Measurements from ENCODE around the gene SLC6A18. TPM values are rescaled to one million over a fixed set of nuclear protein-coding genes. Genes with fewer than 3 reads are reported as not detected.
"Not testable (repeated sequence)": the region's sequence is repeated elsewhere in the genome, so short reads cannot be mapped to it uniquely, and the experiment has no call there.

The SLC6A18 gene
- total RNA-seq, 2 experiments from 2014 or later: not detected

- Mint-ChIP-seq H3K27ac (no peak overlapping the region), H3K9me3 (ENCODE audit: low read depth) (no peaks in the 10 kb centered on the region), H3K4me3 (no peak overlapping the region), H3K4me1 (no peaks in the 10 kb centered on the region), H3K27me3 (no peaks in the 10 kb centered on the region), H3K36me3 (ENCODE audit: low read depth) (no peaks in the 10 kb centered on the region)
- intact Hi-C loops (cut with DNase I, micrococcal nuclease): no loop called here
- ChIA-PET POLR2A (no interaction called here), CTCF (no interaction called here)
- no peak for DNase-seq
- ATAC-seq: no peak
These were observed 2.4 kb upstream of the SLC6A18 start for GRCh38 chr5:1222621-1223277.

- Mint-ChIP-seq H3K4me1 (peaks cover 2% of the 10 kb centered on the region), H3K36me3 (ENCODE audit: low read depth) (no peaks in the 10 kb centered on the region), H3K4me3 (no peak overlapping the region), H3K27ac (no peak overlapping the region), H3K9me3 (ENCODE audit: low read depth) (no peaks in the 10 kb centered on the region), H3K27me3 (no peaks in the 10 kb centered on the region)
- CTCF ChIA-PET: no interaction called here
- POLR2A ChIA-PET: no interaction called here
- ATAC-seq (no peak), DNase-seq (no peak)
- intact Hi-C loops (cut with DNase I, micrococcal nuclease): no loop called here
These were observed 1.9 kb upstream of the SLC6A18 start for GRCh38 chr5:1223278-1223670.

- ChIA-PET CTCF (no interaction called here), POLR2A (no interaction called here)
- ATAC-seq: no peak
- no peaks in the 10 kb centered on the region for H3K9me3 Mint-ChIP-seq (ENCODE audit: low read depth)
- peaks cover 3% of the 10 kb centered on the region for H3K27me3 Mint-ChIP-seq
- H3K4me1 Mint-ChIP-seq: peaks cover 5% of the 10 kb centered on the region
- intact Hi-C loops (cut with DNase I, micrococcal nuclease): no loop called here
- H3K27ac Mint-ChIP-seq: no peak overlapping the region
- no peak for DNase-seq
- H3K4me3 Mint-ChIP-seq: no peak overlapping the region
- H3K36me3 Mint-ChIP-seq (ENCODE audit: low read depth): no peaks in the 10 kb centered on the region
These were observed 550 bp upstream of the SLC6A18 start for GRCh38 chr5:1224631-1225030.

- Mint-ChIP-seq H3K27me3 (peaks cover 3% of the 10 kb centered on the region), H3K27ac (no peak overlapping the region), H3K9me3 (ENCODE audit: low read depth) (no peaks in the 10 kb centered on the region), H3K4me1 (peaks cover 5% of the 10 kb centered on the region), H3K36me3 (ENCODE audit: low read depth) (no peaks in the 10 kb centered on the region), H3K4me3 (no peak overlapping the region)
- DNase-seq (no peak), ATAC-seq (no peak)
- intact Hi-C loops (cut with DNase I, micrococcal nuclease): no loop called here
- POLR2A ChIA-PET: no interaction called here
- CTCF ChIA-PET: no interaction called here
These were observed 1.1 kb downstream of the SLC6A18 start for GRCh38 chr5:1226231-1226630.

- CTCF ChIA-PET: no interaction called here
- H3K4me3 Mint-ChIP-seq: no peak overlapping the region
- no peak overlapping the region for H3K27ac Mint-ChIP-seq
- H3K36me3 Mint-ChIP-seq (ENCODE audit: low read depth): no peaks in the 10 kb centered on the region
- no peak for DNase-seq
- H3K27me3 Mint-ChIP-seq: peaks cover 3% of the 10 kb centered on the region
- H3K4me1 Mint-ChIP-seq: peaks cover 5% of the 10 kb centered on the region
- H3K9me3 Mint-ChIP-seq (ENCODE audit: low read depth): no peaks in the 10 kb centered on the region
- intact Hi-C loops (cut with DNase I, micrococcal nuclease): no loop called here
- POLR2A ChIA-PET: no interaction called here
- ATAC-seq: no peak
These were observed 1.8 kb downstream of the SLC6A18 start for GRCh38 chr5:1226839-1227581.

- DNase-seq (no peak), ATAC-seq (no peak)
- POLR2A ChIA-PET: no interaction called here
- Mint-ChIP-seq H3K4me1 (peaks cover 5% of the 10 kb centered on the region), H3K36me3 (ENCODE audit: low read depth) (no peaks in the 10 kb centered on the region), H3K27ac (no peak overlapping the region), H3K27me3 (peaks cover 3% of the 10 kb centered on the region), H3K9me3 (ENCODE audit: low read depth) (no peaks in the 10 kb centered on the region), H3K4me3 (no peak overlapping the region)
- intact Hi-C loops (cut with DNase I, micrococcal nuclease): no loop called here
- CTCF ChIA-PET: no interaction called here
These were observed 2.5 kb downstream of the SLC6A18 start for GRCh38 chr5:1227667-1228066.

- H3K9me3 Mint-ChIP-seq (ENCODE audit: low read depth): no peaks in the 10 kb centered on the region
- no peak overlapping the region for H3K27ac Mint-ChIP-seq
These were observed 2.9 kb downstream of the SLC6A18 start for GRCh38 chr5:1228120-1228519.

GRCh38 chr5:1229023-1229422, 3.8 kb downstream of the SLC6A18 start:
- DNase-seq; intact Hi-C loops (cut with DNase I, micrococcal nuclease); H3K4me3 Mint-ChIP-seq; POLR2A ChIA-PET; H3K27ac Mint-ChIP-seq; H3K4me1 Mint-ChIP-seq; H3K9me3 Mint-ChIP-seq (ENCODE audit: low read depth); H3K27me3 Mint-ChIP-seq; CTCF ChIA-PET; ATAC-seq; H3K36me3 Mint-ChIP-seq (ENCODE audit: low read depth): not testable (repeated sequence)

More at GRCh38 chr5:1228120-1228519, 2.9 kb downstream of the SLC6A18 start:
- Mint-ChIP-seq H3K27me3 (peaks cover 3% of the 10 kb centered on the region), H3K4me3 (no peak overlapping the region), H3K36me3 (ENCODE audit: low read depth) (no peaks in the 10 kb centered on the region), H3K4me1 (peaks cover 5% of the 10 kb centered on the region)
- ChIA-PET POLR2A (no interaction called here), CTCF (no interaction called here)
- intact Hi-C loops (cut with DNase I, micrococcal nuclease): no loop called here
- DNase-seq (no peak), ATAC-seq (no peak)

GRCh38 chr5:1229822-1230221, 4.6 kb downstream of the SLC6A18 start:
- DNase-seq (no peak), ATAC-seq (no peak)
- no peaks in the 10 kb centered on the region for H3K9me3 Mint-ChIP-seq (ENCODE audit: low read depth)
- ChIA-PET CTCF (no interaction called here), POLR2A (no interaction called here)
- peaks cover 5% of the 10 kb centered on the region for H3K4me1 Mint-ChIP-seq
- no peaks in the 10 kb centered on the region for H3K36me3 Mint-ChIP-seq (ENCODE audit: low read depth)
- intact Hi-C loops (cut with DNase I, micrococcal nuclease): no loop called here
- H3K27me3 Mint-ChIP-seq: peaks cover 3% of the 10 kb centered on the region
- H3K4me3 Mint-ChIP-seq: no peak overlapping the region
- no peak overlapping the region for H3K27ac Mint-ChIP-seq

- Mint-ChIP-seq H3K4me1 (peaks cover 5% of the 10 kb centered on the region), H3K9me3 (ENCODE audit: low read depth) (peaks cover 1% of the 10 kb centered on the region), H3K27ac (no peak overlapping the region), H3K27me3 (peaks cover 3% of the 10 kb centered on the region), H3K4me3 (no peak overlapping the region), H3K36me3 (ENCODE audit: low read depth) (no peaks in the 10 kb centered on the region)
- CTCF ChIA-PET: interaction anchor here (0.7 kb wide), 1 partner anchor 22 kb away, joined by 3 read pairs; no protein-coding TSS in a partner anchor
- no peak for ATAC-seq
- intact Hi-C loops (cut with DNase I, micrococcal nuclease): no loop called here
- POLR2A ChIA-PET: no interaction called here
- no peak for DNase-seq
These were observed 5.4 kb downstream of the SLC6A18 start for GRCh38 chr5:1230551-1230950.

- DNase-seq (no peak), ATAC-seq (no peak)
- Mint-ChIP-seq H3K27ac (no peak overlapping the region), H3K4me3 (no peak overlapping the region), H3K4me1 (peaks cover 5% of the 10 kb centered on the region), H3K36me3 (ENCODE audit: low read depth) (no peaks in the 10 kb centered on the region), H3K9me3 (ENCODE audit: low read depth) (peaks cover 10% of the 10 kb centered on the region), H3K27me3 (peaks cover 3% of the 10 kb centered on the region)
- intact Hi-C loops (cut with DNase I, micrococcal nuclease): no loop called here
- ChIA-PET POLR2A (no interaction called here), CTCF (interaction anchor here (0.7 kb wide), 1 partner anchor 23 kb away, joined by 3 read pairs; no protein-coding TSS in a partner anchor)
These were observed 6.2 kb downstream of the SLC6A18 start for GRCh38 chr5:1231354-1231905.

GRCh38 chr5:1232780-1233179, 7.6 kb downstream of the SLC6A18 start:
- Mint-ChIP-seq H3K36me3 (ENCODE audit: low read depth) (no peaks in the 10 kb centered on the region), H3K27me3 (peaks cover 3% of the 10 kb centered on the region), H3K9me3 (ENCODE audit: low read depth) (peaks cover 11% of the 10 kb centered on the region), H3K4me1 (peaks cover 5% of the 10 kb centered on the region), H3K27ac (no peak overlapping the region), H3K4me3 (no peak overlapping the region)
- intact Hi-C loops (cut with DNase I, micrococcal nuclease): no loop called here
- ChIA-PET POLR2A (no interaction called here), CTCF (no interaction called here)
- no peak for ATAC-seq
- no peak for DNase-seq
